ENCODE results near the gene FANCG. TPM values are rescaled to one million over a fixed set of nuclear protein-coding genes. Genes with fewer than 3 reads are reported as not detected.

Gene FANCG
- total RNA-seq, 4 donors from 2014 or later, result 1.8 to 15.7 (median 3.4) TPM

GRCh38 chr9:35102465-35102768 is 22.7 kb upstream of the FANCG start:
- Histone ChIP-seq H3K36me3 (peaks cover 0 to 59% of the 10 kb centered on the region in 2 donors), H3K27ac (peak overlapping the region; percentile 85 to 97 (median 94)), H3K4me1 (peaks cover 15 to 22% of the 10 kb centered on the region in 2 donors), H3K4me3 (peak overlapping the region; percentile 74 to 92 (median 79)), H3K9me3 (no peaks in the 10 kb centered on the region), H3K27me3 (no peaks in the 10 kb centered on the region)
- ATAC-seq (peak; percentile 21 to 27), DNase-seq (no peak)
- in situ Hi-C loops (cut with MboI; ENCODE audit: low sequenced_read_pairs in 4 of 4) (loop anchor here in 1 of 4 donors (25.0 kb wide), 1 partner anchor 460 kb away; a partner anchor contains a TSS), intact Hi-C loops (cut with DNase I; ENCODE audit: low total_unique reads) (loop anchor here (2.0 kb wide), 1 partner anchor 30 kb away; the partner anchor contains the start of gene VCP)
- TF ChIP-seq POLR2A (IDR thresholded peaks at IDR 0.05) (no peak), CTCF (IDR thresholded peaks at IDR 0.05 in 4 of 5, conservative IDR thresholded peaks at IDR 0.05 in 1 of 5) (no peak)

- intact Hi-C loops (cut with DNase I; ENCODE audit: low total_unique reads), result no loop called here
- ATAC-seq (no peak), DNase-seq (no peak)
- H3K4me1 ChIP-seq, result peaks cover 12 to 26% of the 10 kb centered on the region in 2 donors
- in situ Hi-C loops (cut with MboI; ENCODE audit: low sequenced_read_pairs in 4 of 4), result loop anchor here in 2 of 4 donors (10.0 to 25.0 kb wide), 2 partner anchors 203 to 435 kb away; partner anchors contain the start of genes CCL27 (in 1 of the 2) and IL11RA (in 1 of the 2)
- peaks cover 0 to 42% of the 10 kb centered on the region in 2 donors for H3K36me3 ChIP-seq
- no peaks in the 10 kb centered on the region for H3K9me3 ChIP-seq
- TF ChIP-seq CTCF (IDR thresholded peaks at IDR 0.05 in 4 of 5, conservative IDR thresholded peaks at IDR 0.05 in 1 of 5) (no peak), POLR2A (IDR thresholded peaks at IDR 0.05) (no peak)
- H3K27me3 ChIP-seq, result no peaks in the 10 kb centered on the region
- H3K4me3 ChIP-seq, result no peak overlapping the region
- no peak overlapping the region for H3K27ac ChIP-seq
These were observed 17.8 kb upstream of the FANCG start for GRCh38 chr9:35097573-35097972.

GRCh38 chr9:35096035-35096849 is 16.5 kb upstream of the FANCG start, which contains the start of gene PIGO:
PIGO (minus strand) TSS chr9:35096591; CDS start chr9:35095565, 1,026 bp downstream.
- Histone ChIP-seq H3K4me1 (peaks cover 6 to 14% of the 10 kb centered on the region in 2 donors), H3K9me3 (no peaks in the 10 kb centered on the region), H3K27me3 (no peaks in the 10 kb centered on the region), H3K4me3 (peak within 1 kb of the TSS; percentile 82 to 99 (median 83)), H3K27ac (peak within 1 kb of the TSS; percentile 89 to 99 (median 92)), H3K36me3 (peaks cover 0 to 51% of the 10 kb centered on the region in 2 donors)
- ATAC-seq (peak; percentile 91 to 92), DNase-seq (peak; percentile 81 to 84)
- intact Hi-C loops (cut with DNase I; ENCODE audit: low total_unique reads) (loop anchor here (1.0 kb wide), 1 partner anchor 197 kb away; no protein-coding TSS in a partner anchor), in situ Hi-C loops (cut with MboI; ENCODE audit: low sequenced_read_pairs in 4 of 4) (loop anchor here in 2 of 4 donors (10.0 to 25.0 kb wide), 2 partner anchors 201 to 434 kb away; partner anchors contain the start of genes CCL27 (in 1 of the 2) and IL11RA (in 1 of the 2))
- TF ChIP-seq CTCF (IDR thresholded peaks at IDR 0.05 in 4 of 5, conservative IDR thresholded peaks at IDR 0.05 in 1 of 5), result peak; percentile 77 to 94 (median 79)
- peak; percentile 22 to 39 for TF ChIP-seq POLR2A (IDR thresholded peaks at IDR 0.05)

- in situ Hi-C loops (cut with MboI; ENCODE audit: low sequenced_read_pairs in 4 of 4), result loop anchor here in 3 of 4 donors (5.0 to 25.0 kb wide), 3 partner anchors 194 to 429 kb away; partner anchors contain the start of genes CCL27 (in 1 of the 3) and IL11RA (in 1 of the 3)
- Histone ChIP-seq H3K27me3 (no peaks in the 10 kb centered on the region), H3K4me3 (no peak overlapping the region), H3K9me3 (no peaks in the 10 kb centered on the region), H3K4me1 (peaks cover 6 to 9% of the 10 kb centered on the region in 2 donors), H3K36me3 (peaks cover 0 to 70% of the 10 kb centered on the region in 2 donors), H3K27ac (no peak overlapping the region)
- intact Hi-C loops (cut with DNase I; ENCODE audit: low total_unique reads), result no loop called here
- TF ChIP-seq POLR2A (IDR thresholded peaks at IDR 0.05), result no peak
- TF ChIP-seq CTCF (IDR thresholded peaks at IDR 0.05 in 4 of 5, conservative IDR thresholded peaks at IDR 0.05 in 1 of 5), result no peak
- no peak for ATAC-seq
- no peak for DNase-seq
These were observed 11.8 kb upstream of the FANCG start for GRCh38 chr9:35091536-35091935.
